HL-60/S4 treated with retinoic acid at 250 ng/mL for 4 days and 3 days (cell line): Measurements from ENCODE around the gene SNAPC2.
"Not testable (repeated sequence)": the region's sequence is repeated elsewhere in the genome, so short reads cannot be mapped to it uniquely, and the experiment has no call there.

ENCODE experiments used
- in situ Hi-C: fragments of 300-500 bp; cut with MboI; formaldehyde crosslinking; loops from 2 replicates; pipeline ENCODE4 v1.7.0; 2022; ENCODE audit warnings: low sequenced_read_pairs

Gene SNAPC2

GRCh38 chr19:7921302-7921966, 1.3 kb downstream of the SNAPC2 start:
- in situ Hi-C loops: no loop called here

GRCh38 chr19:7921967-7922835, 2.1 kb downstream of the SNAPC2 start:
- in situ Hi-C loops: no loop called here

- in situ Hi-C loops: no loop called here
These were observed 2.7 kb downstream of the SNAPC2 start for GRCh38 chr19:7922836-7923195.

- in situ Hi-C loops: no loop called here
These were observed 3.4 kb downstream of the SNAPC2 start for GRCh38 chr19:7923295-7924191.

- in situ Hi-C loops: no loop called here
These were observed 4.1 kb downstream of the SNAPC2 start for GRCh38 chr19:7924241-7924640.

GRCh38 chr19:7924651-7925170, 4.6 kb downstream of the SNAPC2 start:
- in situ Hi-C loops: no loop called here

- in situ Hi-C loops: no loop called here
These were observed 5.2 kb downstream of the SNAPC2 start for GRCh38 chr19:7925171-7925851.

GRCh38 chr19:7926021-7926726, 6.0 kb downstream of the SNAPC2 start, which contains the start of gene CTXN1:
CTXN1 (minus strand) TSS chr19:7926135; CDS start chr19:7925538, 597 bp downstream.
- in situ Hi-C loops: no loop called here

- in situ Hi-C loops: no loop called here
These were observed 6.8 kb downstream of the SNAPC2 start for GRCh38 chr19:7926727-7927604.

GRCh38 chr19:7927605-7928333, 7.6 kb downstream of the SNAPC2 start:
- in situ Hi-C loops: no loop called here

- in situ Hi-C loops: no loop called here
These were observed 8.2 kb downstream of the SNAPC2 start for GRCh38 chr19:7928334-7928706.

- in situ Hi-C loops: no loop called here
These were observed 8.9 kb downstream of the SNAPC2 start for GRCh38 chr19:7928741-7929701.

GRCh38 chr19:7930030-7930429, 9.9 kb downstream of the SNAPC2 start:
- in situ Hi-C loops: not testable (repeated sequence)

- in situ Hi-C loops: no loop called here
These were observed 10.6 kb downstream of the SNAPC2 start for GRCh38 chr19:7930765-7931164.

- in situ Hi-C loops: no loop called here
These were observed 11.3 kb downstream of the SNAPC2 start for GRCh38 chr19:7931221-7932061.

GRCh38 chr19:7932276-7932929, 12.3 kb downstream of the SNAPC2 start:
- in situ Hi-C loops: no loop called here
